ENCODE results near the gene ST3GAL6.

DNA sequence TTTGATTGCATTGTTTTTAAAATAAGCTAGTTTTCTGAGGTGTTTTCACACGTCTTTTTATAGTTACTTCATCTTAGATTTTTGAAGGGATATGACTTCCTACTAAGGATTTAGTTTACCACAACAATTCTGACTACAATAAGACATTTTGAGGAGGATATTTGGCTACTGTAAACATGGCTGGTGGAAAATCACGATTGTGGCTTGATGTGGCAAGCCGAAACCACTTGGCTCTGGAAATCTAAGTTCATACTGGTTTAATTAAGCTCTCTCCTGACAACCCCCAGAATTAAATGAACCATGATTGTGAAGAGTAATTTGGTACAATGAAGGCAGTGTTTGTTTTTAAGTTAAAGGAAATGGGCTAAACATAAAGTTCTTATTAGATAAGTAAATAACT is 30.8 kb downstream of the ST3GAL6 start:
- TF ChIP-seq EP300 (IDR thresholded peaks at IDR 0.05): no peak
- TF ChIP-seq, protein P1, sequence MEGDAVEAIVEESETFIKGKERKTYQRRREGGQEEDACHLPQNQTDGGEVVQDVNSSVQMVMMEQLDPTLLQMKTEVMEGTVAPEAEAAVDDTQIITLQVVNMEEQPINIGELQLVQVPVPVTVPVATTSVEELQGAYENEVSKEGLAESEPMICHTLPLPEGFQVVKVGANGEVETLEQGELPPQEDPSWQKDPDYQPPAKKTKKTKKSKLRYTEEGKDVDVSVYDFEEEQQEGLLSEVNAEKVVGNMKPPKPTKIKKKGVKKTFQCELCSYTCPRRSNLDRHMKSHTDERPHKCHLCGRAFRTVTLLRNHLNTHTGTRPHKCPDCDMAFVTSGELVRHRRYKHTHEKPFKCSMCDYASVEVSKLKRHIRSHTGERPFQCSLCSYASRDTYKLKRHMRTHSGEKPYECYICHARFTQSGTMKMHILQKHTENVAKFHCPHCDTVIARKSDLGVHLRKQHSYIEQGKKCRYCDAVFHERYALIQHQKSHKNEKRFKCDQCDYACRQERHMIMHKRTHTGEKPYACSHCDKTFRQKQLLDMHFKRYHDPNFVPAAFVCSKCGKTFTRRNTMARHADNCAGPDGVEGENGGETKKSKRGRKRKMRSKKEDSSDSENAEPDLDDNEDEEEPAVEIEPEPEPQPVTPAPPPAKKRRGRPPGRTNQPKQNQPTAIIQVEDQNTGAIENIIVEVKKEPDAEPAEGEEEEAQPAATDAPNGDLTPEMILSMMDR (IDR thresholded peaks at IDR 0.05): no peak
